SK-N-MC (cell line): ENCODE data around the gene BTNL2.

ENCODE experiments used
- EZH2 ChIP-seq: fragments of 200-600 bp; sonication (generic); IDR thresholded peaks from one replicate; pipeline ENCODE4 v1.6.1; 2017; ENCODE audit warnings: antibody characterized with exemption
- FOXP2 ChIP-seq: optimal IDR thresholded peaks from 2 replicates; pipeline ENCODE3; 2011; ENCODE audit warnings: mild to moderate bottlenecking, moderate library complexity; ENCODE audit not compliant: insufficient read depth; ENCODE audit errors: extremely low read length, control extremely low read depth
- POLR2AphosphoS5 ChIP-seq: IDR thresholded peaks from 2 replicates; pipeline ENCODE4 v1.6.1; 2012; ENCODE audit warnings: mild to moderate bottlenecking, low read depth, low read length, borderline replicate concordance

- TF ChIP-seq EZH2 (no peak), POLR2AphosphoS5 (no peak), FOXP2 (no peak)
Observed at GRCh38 chr6:32413427-32414047, 6.6 kb upstream of the BTNL2 start.
